Activated CD8-positive, alpha-beta memory T cell treated with anti-CD3 and anti-CD28 coated beads, Interleukin-2, amount 50 U/mL, for 4 hours (primary cell): ENCODE data around the gene VPS4B.
"Not testable (repeated sequence)": the region's sequence is repeated elsewhere in the genome, so short reads cannot be mapped to it uniquely, and the experiment has no call there.

Source experiments
- DNase-seq: peaks from one replicate; pipeline ENCODE4 v3.0.0-alpha.2; 2020

Gene VPS4B

GRCh38 chr18:63422087-63422863 lies at the start of gene VPS4B:
Gene VPS4B, minus strand, starts transcription at chr18:63422476. Its CDS starts 217 bp downstream, at chr18:63422259.
- peak; percentile 99 for DNase-seq

- no peak for DNase-seq
These were observed 48.5 kb upstream of the VPS4B start for GRCh38 chr18:63470751-63471150.

- DNase-seq: no peak
These were observed 46.3 kb upstream of the VPS4B start for GRCh38 chr18:63468575-63468974.

GRCh38 chr18:63467699-63468098 lies 45.4 kb upstream of the VPS4B start:
- DNase-seq: no peak

- DNase-seq: no peak
These were observed 42.8 kb upstream of the VPS4B start for GRCh38 chr18:63465059-63465458.

GRCh38 chr18:63464434-63464833 lies 42.2 kb upstream of the VPS4B start:
- DNase-seq: no peak

- no peak for DNase-seq
These were observed 38.1 kb upstream of the VPS4B start for GRCh38 chr18:63460414-63460813.

GRCh38 chr18:63457977-63458376 lies 35.7 kb upstream of the VPS4B start:
- DNase-seq: no peak

- no peak for DNase-seq
These were observed 32.2 kb upstream of the VPS4B start for GRCh38 chr18:63454497-63454896.

GRCh38 chr18:63452751-63453150 lies 30.5 kb upstream of the VPS4B start:
- DNase-seq: not testable (repeated sequence)

GRCh38 chr18:63451799-63452660 lies 29.8 kb upstream of the VPS4B start:
- DNase-seq: no peak

- no peak for DNase-seq
These were observed 27.1 kb upstream of the VPS4B start for GRCh38 chr18:63449426-63449825.

GRCh38 chr18:63447066-63447465 lies 24.8 kb upstream of the VPS4B start:
- DNase-seq: no peak

GRCh38 chr18:63446266-63446665 lies 24.0 kb upstream of the VPS4B start:
- DNase-seq: no peak

GRCh38 chr18:63445037-63445436 lies 22.8 kb upstream of the VPS4B start:
- DNase-seq: no peak

GRCh38 chr18:63444580-63444979 lies 22.3 kb upstream of the VPS4B start:
- no peak for DNase-seq

- DNase-seq: no peak
These were observed 21.6 kb upstream of the VPS4B start for GRCh38 chr18:63443829-63444228.

GRCh38 chr18:63440881-63441280 lies 18.6 kb upstream of the VPS4B start:
- DNase-seq: no peak

- no peak for DNase-seq
These were observed 17.9 kb upstream of the VPS4B start for GRCh38 chr18:63440219-63440618.

- DNase-seq: peak; percentile 43
These were observed 17.1 kb upstream of the VPS4B start for GRCh38 chr18:63439334-63439733.

- no peak for DNase-seq
These were observed 15.9 kb upstream of the VPS4B start for GRCh38 chr18:63438181-63438580.

- no peak for DNase-seq
These were observed 11.1 kb upstream of the VPS4B start for GRCh38 chr18:63433334-63433866.

- no peak for DNase-seq
These were observed 8.9 kb upstream of the VPS4B start for GRCh38 chr18:63431180-63431579.

- no peak for DNase-seq
These were observed 8.2 kb upstream of the VPS4B start for GRCh38 chr18:63430526-63430925.
